ENCODE measurements around the gene BCLAF3. TPM values are rescaled to one million over a fixed set of nuclear protein-coding genes. Genes with fewer than 3 reads are reported as not detected.

BCLAF3 gene
- total RNA-seq, 3 donors from 2014 or later, result 10.2 to 18.6 (median 14.7) TPM

DNA sequence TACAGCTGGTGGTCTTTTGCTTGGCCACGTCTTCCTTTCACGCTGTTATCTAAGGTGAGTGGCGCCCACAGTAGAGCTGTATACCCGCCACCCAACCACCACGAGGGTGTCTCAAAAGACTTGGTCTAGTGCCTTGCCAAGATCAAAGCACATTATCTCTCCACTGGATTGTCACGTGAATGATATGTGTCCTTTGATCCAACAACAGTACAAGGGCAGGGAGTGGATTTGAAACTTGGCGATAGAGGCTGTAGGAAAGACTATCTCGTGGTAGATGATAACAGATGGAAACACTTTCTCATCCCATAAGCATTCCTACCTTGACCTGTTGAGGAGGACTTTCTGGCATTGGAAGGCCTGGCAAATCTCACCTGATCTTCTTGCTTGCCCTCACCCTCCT lies 37.7 kb upstream of the BCLAF3 start:
- Histone ChIP-seq H3K27ac (no peak overlapping the region), H3K9me3 (no peaks in the 10 kb centered on the region), H3K4me3 (no peak overlapping the region), H3K4me1 (no peaks in the 10 kb centered on the region), H3K36me3 (no peaks in the 10 kb centered on the region), H3K27me3 (peaks cover 0 to 24% of the 10 kb centered on the region in 2 donors)
- TF ChIP-seq POLR2AphosphoS5 (IDR thresholded peaks at IDR 0.05) (no peak), POLR2A (IDR thresholded peaks at IDR 0.05) (no peak)
- TF ChIP-seq, protein P1, sequence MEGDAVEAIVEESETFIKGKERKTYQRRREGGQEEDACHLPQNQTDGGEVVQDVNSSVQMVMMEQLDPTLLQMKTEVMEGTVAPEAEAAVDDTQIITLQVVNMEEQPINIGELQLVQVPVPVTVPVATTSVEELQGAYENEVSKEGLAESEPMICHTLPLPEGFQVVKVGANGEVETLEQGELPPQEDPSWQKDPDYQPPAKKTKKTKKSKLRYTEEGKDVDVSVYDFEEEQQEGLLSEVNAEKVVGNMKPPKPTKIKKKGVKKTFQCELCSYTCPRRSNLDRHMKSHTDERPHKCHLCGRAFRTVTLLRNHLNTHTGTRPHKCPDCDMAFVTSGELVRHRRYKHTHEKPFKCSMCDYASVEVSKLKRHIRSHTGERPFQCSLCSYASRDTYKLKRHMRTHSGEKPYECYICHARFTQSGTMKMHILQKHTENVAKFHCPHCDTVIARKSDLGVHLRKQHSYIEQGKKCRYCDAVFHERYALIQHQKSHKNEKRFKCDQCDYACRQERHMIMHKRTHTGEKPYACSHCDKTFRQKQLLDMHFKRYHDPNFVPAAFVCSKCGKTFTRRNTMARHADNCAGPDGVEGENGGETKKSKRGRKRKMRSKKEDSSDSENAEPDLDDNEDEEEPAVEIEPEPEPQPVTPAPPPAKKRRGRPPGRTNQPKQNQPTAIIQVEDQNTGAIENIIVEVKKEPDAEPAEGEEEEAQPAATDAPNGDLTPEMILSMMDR (IDR thresholded peaks at IDR 0.05), result no peak
- intact Hi-C loops (cut with DNase I; ENCODE audit: low total_unique reads), result no loop called here
- no peak for DNase-seq (ENCODE audit: low spot score in 2 of 2)

DNA sequence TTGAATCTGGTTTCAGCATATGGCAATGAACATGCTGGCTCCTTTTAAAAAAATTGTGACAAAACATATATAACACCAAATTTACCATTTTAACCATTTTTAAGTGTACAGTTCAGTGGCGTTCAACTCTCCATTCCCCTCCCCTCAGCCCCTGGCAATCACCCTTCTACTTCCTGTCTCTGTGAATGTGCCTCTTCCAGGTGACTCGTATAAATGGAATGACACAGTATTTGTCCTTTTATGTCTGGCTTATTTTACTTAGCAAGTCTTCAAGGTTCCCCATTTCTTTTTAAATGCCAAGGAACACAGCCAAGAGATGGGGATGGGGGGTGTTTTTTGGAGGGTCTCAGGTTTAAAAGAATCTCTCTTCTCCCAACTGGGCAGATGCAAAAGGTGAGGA lies 35.4 kb upstream of the BCLAF3 start:
- Histone ChIP-seq H3K4me1 (no peaks in the 10 kb centered on the region), H3K27me3 (peaks cover 0 to 35% of the 10 kb centered on the region in 2 donors), H3K9me3 (no peaks in the 10 kb centered on the region), H3K27ac (no peak overlapping the region), H3K36me3 (no peaks in the 10 kb centered on the region), H3K4me3 (no peak overlapping the region)
- intact Hi-C loops (cut with DNase I; ENCODE audit: low total_unique reads), result no loop called here
- TF ChIP-seq POLR2A (IDR thresholded peaks at IDR 0.05), result no peak
- TF ChIP-seq POLR2AphosphoS5 (IDR thresholded peaks at IDR 0.05), result no peak
- DNase-seq (ENCODE audit: low spot score in 2 of 2), result no peak

DNA sequence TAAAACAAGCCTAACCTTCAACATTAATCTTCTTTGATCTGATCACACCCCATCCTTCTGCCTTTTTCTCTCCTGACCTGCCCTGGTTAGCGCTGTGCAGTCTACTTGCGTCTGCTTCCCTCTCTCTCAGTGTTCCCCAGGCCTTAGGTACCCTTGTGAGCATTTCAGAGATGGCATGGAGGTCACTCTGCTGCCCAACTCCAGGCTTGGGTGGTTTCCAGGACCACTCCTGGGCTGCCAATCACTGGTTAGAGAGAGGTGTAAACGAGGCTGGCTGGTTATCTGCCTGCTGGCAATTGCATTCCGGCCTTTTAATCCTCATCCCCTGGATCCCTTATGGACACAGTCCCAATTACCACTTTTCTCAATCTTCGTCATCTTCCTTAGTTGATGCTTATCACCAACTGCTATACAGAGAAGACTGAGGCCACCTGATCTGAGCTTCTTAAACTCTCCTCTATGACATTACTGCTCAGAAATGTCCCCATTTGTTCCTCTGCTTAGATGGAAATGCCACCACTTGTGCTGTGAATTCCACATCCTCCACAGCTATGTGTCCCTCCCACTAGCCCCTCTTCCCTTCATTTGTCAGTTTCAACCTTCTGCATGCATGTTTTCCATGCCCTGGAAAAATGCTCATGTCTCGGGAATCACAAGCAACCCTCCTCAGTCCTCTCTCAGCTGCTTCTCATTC lies 29.0 kb upstream of the BCLAF3 start:
- DNase-seq (ENCODE audit: low spot score in 2 of 2), result no peak
- no peaks in the 10 kb centered on the region for H3K36me3 ChIP-seq
- TF ChIP-seq POLR2AphosphoS5 (IDR thresholded peaks at IDR 0.05) (no peak), POLR2A (IDR thresholded peaks at IDR 0.05) (no peak)
- TF ChIP-seq, protein P1 (IDR thresholded peaks at IDR 0.05), result no peak
- no peak overlapping the region for H3K27ac ChIP-seq
- intact Hi-C loops (cut with DNase I; ENCODE audit: low total_unique reads), result no loop called here
- H3K4me1 ChIP-seq, result no peaks in the 10 kb centered on the region
- peaks cover 0 to 32% of the 10 kb centered on the region in 2 donors for H3K27me3 ChIP-seq
- H3K9me3 ChIP-seq, result peaks cover 0 to 17% of the 10 kb centered on the region in 2 donors
- no peak overlapping the region for H3K4me3 ChIP-seq

DNA sequence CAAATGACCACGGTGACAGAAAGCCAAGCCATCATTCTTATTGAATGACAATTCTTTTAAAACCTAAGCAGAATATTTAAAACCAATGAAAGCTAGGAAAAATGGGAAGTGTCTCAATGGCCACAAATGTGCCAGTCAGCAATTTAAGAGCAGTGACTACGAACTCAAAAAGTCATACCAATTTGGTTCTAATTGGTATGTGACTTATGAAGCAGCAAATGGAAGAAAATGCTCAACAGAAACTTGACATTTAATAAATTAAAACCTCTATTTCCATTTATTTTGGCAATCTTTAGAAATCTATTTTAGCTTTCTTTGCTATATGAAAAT lies 25.7 kb upstream of the BCLAF3 start:
- H3K36me3 ChIP-seq, result no peaks in the 10 kb centered on the region
- peaks cover 0 to 17% of the 10 kb centered on the region in 2 donors for H3K9me3 ChIP-seq
- no peak for DNase-seq (ENCODE audit: low spot score in 2 of 2)
- no peak overlapping the region for H3K27ac ChIP-seq
- no peak overlapping the region for H3K4me3 ChIP-seq
- no peak for TF ChIP-seq POLR2AphosphoS5 (IDR thresholded peaks at IDR 0.05)
- TF ChIP-seq, protein P1 (IDR thresholded peaks at IDR 0.05), result no peak
- no peak for TF ChIP-seq POLR2A (IDR thresholded peaks at IDR 0.05)
- H3K4me1 ChIP-seq, result no peaks in the 10 kb centered on the region
- H3K27me3 ChIP-seq, result peaks cover 0 to 26% of the 10 kb centered on the region in 2 donors
- intact Hi-C loops (cut with DNase I; ENCODE audit: low total_unique reads), result no loop called here

DNA sequence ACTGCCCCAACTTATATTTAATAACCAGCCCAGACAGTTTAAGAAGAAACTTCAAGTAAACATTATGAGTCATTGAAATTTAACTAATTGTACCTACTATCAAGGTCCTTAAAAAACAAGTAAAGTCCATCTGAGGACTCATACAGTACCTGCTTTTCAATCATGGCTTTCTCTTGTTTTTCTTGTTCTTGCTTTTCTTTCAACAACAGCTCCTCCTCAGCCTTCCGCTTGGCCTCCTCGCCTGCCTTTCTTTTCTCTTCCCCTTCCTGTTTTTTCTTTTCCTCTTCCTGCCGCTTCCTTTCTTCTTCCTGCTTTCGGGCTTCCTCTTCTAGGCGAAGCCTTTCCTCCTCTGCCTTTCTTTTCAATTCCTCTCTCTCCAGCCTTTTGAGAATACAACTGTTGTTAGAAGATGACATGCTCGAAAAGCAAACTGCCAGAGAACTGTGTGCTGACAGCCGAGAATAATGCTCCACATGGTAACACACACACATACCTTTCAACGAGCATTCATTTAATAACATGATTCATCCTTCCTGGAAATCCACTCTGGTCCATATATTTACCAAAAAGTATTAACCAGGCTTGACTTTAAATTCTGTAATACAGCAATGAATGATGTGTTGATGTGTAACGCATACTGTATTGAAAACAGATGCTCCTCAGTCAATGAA lies 25.2 kb upstream of the BCLAF3 start:
- Histone ChIP-seq H3K27me3 (peaks cover 0 to 22% of the 10 kb centered on the region in 2 donors), H3K4me1 (no peaks in the 10 kb centered on the region), H3K9me3 (peaks cover 0 to 17% of the 10 kb centered on the region in 2 donors), H3K27ac (no peak overlapping the region), H3K4me3 (no peak overlapping the region), H3K36me3 (no peaks in the 10 kb centered on the region)
- no peak for DNase-seq (ENCODE audit: low spot score in 2 of 2)
- no peak for TF ChIP-seq POLR2A (IDR thresholded peaks at IDR 0.05)
- TF ChIP-seq, protein P1 (IDR thresholded peaks at IDR 0.05), result no peak
- no peak for TF ChIP-seq POLR2AphosphoS5 (IDR thresholded peaks at IDR 0.05)
- intact Hi-C loops (cut with DNase I; ENCODE audit: low total_unique reads), result no loop called here
